Peyer's patch (tissue), 4 donors: ENCODE results near the gene NAT10. TPM values are rescaled to one million over a fixed set of nuclear protein-coding genes. Genes with fewer than 3 reads are reported as not detected.

ENCODE experiments used
- DNase-seq, 3 donors: peaks; one replicate each; pipeline ENCODE4 v3.0.0-alpha.2; 2017 to 2019
- H3K27ac ChIP-seq, 4 donors: fragments of 200-600 bp; sonication (generic); one replicate each; pipeline ENCODE4 v1.5.1; 2016 to 2019
- H3K27me3 ChIP-seq, 2 donors: fragments of 200-600 bp; sonication (generic); one replicate each; pipeline ENCODE4 v1.5.1; 2019
- H3K36me3 ChIP-seq, 3 donors: fragments of 200-600 bp; sonication (generic); one replicate each; pipeline ENCODE4 v1.5.1; 2016 to 2019
- H3K4me1 ChIP-seq, 4 donors: fragments of 200-600 bp; sonication (generic); one replicate each; pipeline ENCODE4 v1.5.1; 2016 to 2019
- H3K4me3 ChIP-seq, 4 donors: fragments of 200-600 bp; sonication (generic); 1 replicate in 3 of 4; 2 replicates in 1 of 4; pipeline ENCODE4 v1.5.1; 2016 to 2019; ENCODE audit warnings: mild to moderate bottlenecking in 1 of 4
- H3K9me3 ChIP-seq, 4 donors: fragments of 200-600 bp; sonication (generic); one replicate each; pipeline ENCODE4 v1.5.1; 2016 to 2019; ENCODE audit warnings: mild to moderate bottlenecking in 1 of 4
- POLR2A ChIP-seq, 2 donors: fragments of 450-650 bp; IDR thresholded peaks; one replicate each; pipeline ENCODE4 v1.5.1; 2017; ENCODE audit warnings: antibody characterized with exemption in 2 of 2, mild to moderate bottlenecking in 2 of 2, moderate library complexity in 2 of 2
- total RNA-seq, 4 donors: library from RNA; depleted of rRNA; stranded (reverse); fragments of >200 nt; gene quantifications; one replicate each; pipeline ENCODE4 v1.1.0, GENCODE V29; 2016
- TF ChIP-seq, protein P1 (sequence below), 6 experiments: fragments of 450-650 bp in 4 of 6; fragments of 200-600 bp in 2 of 6; sonication (generic) in 1 of 6; IDR thresholded peaks; one replicate each; pipeline ENCODE4 v1.5.1; 2017 to 2019; ENCODE audit warnings: antibody characterized with exemption in 6 of 6, mild to moderate bottlenecking in 3 of 6, moderate library complexity in 1 of 6

The NAT10 gene
- total RNA-seq, 4 donors from 2014 or later = 13.3 to 56.9 (median 24.2) TPM

GRCh38 chr11:34182921-34183685 lies 77.7 kb downstream of the NAT10 start:
- H3K27ac ChIP-seq = no peak overlapping the region
- no peaks in the 10 kb centered on the region for H3K27me3 ChIP-seq
- H3K36me3 ChIP-seq = no peaks in the 10 kb centered on the region
- TF ChIP-seq, protein P1, sequence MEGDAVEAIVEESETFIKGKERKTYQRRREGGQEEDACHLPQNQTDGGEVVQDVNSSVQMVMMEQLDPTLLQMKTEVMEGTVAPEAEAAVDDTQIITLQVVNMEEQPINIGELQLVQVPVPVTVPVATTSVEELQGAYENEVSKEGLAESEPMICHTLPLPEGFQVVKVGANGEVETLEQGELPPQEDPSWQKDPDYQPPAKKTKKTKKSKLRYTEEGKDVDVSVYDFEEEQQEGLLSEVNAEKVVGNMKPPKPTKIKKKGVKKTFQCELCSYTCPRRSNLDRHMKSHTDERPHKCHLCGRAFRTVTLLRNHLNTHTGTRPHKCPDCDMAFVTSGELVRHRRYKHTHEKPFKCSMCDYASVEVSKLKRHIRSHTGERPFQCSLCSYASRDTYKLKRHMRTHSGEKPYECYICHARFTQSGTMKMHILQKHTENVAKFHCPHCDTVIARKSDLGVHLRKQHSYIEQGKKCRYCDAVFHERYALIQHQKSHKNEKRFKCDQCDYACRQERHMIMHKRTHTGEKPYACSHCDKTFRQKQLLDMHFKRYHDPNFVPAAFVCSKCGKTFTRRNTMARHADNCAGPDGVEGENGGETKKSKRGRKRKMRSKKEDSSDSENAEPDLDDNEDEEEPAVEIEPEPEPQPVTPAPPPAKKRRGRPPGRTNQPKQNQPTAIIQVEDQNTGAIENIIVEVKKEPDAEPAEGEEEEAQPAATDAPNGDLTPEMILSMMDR (IDR thresholded peaks at IDR 0.05) = no peak
- no peak for TF ChIP-seq POLR2A (IDR thresholded peaks at IDR 0.05)
- no peaks in the 10 kb centered on the region for H3K9me3 ChIP-seq
- H3K4me1 ChIP-seq = no peaks in the 10 kb centered on the region
- no peak overlapping the region for H3K4me3 ChIP-seq
- no peak for DNase-seq

DNA sequence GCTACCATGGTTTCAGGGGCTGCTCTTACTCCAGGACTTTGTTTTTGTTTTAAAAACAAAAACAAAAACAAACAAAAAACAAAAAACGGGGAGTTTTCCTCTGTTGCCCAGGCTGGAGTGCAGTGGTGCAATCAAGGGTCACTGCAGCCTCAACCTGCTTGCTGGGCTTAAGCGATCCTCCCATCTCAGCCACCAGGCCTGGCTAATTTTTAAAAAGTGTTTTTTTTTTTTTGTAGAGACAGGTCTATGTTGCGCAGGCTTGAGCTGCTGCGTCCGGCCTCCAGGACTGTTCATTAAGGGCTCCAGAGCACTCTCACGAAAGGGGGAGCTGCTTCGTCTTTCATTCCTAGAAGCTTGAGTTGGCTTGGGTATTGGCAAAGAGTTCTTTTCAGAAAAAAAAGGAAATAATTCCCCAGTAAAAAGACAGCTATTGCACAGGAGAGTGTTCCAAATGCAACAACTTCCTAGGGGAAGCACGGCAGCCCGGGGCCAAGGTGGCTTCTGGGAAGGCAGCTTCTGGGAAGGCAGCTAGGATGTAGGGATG lies 78.5 kb downstream of the NAT10 start:
- H3K27me3 ChIP-seq = no peaks in the 10 kb centered on the region
- no peak overlapping the region for H3K27ac ChIP-seq
- H3K36me3 ChIP-seq = no peaks in the 10 kb centered on the region
- no peak overlapping the region for H3K4me3 ChIP-seq
- no peak for DNase-seq
- H3K9me3 ChIP-seq = no peaks in the 10 kb centered on the region
- TF ChIP-seq, protein P1 (IDR thresholded peaks at IDR 0.05) = no peak
- no peak for TF ChIP-seq POLR2A (IDR thresholded peaks at IDR 0.05)
- no peaks in the 10 kb centered on the region for H3K4me1 ChIP-seq

DNA sequence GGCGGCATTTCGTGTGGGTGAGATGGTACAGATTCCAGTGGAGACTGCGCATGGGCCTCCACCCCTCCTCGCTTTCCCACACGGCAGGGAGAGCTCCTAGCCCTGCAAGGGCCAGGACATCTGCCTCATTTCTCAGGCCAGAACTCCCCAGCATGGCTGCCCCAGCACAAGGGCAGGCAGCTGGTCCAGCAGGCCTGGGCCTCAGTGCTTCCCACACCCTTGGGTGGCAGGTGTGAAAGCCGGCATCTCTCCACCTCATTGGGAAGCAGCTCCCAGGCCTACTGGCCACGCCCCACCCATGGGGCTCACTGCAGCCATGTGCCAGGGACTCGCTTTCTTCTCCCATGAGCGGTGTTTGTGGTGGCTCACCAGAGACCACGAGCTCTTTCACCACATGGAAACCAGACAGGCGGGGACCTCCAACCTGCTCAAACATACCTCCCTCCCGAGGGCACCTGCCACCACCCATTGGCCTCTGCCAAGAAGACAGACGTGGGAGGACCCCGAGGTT lies 79.1 kb downstream of the NAT10 start:
- H3K9me3 ChIP-seq = no peaks in the 10 kb centered on the region
- no peak overlapping the region for H3K4me3 ChIP-seq
- H3K27me3 ChIP-seq = no peaks in the 10 kb centered on the region
- no peaks in the 10 kb centered on the region for H3K36me3 ChIP-seq
- DNase-seq = no peak
- H3K4me1 ChIP-seq = no peaks in the 10 kb centered on the region
- no peak for TF ChIP-seq POLR2A (IDR thresholded peaks at IDR 0.05)
- TF ChIP-seq, protein P1 (IDR thresholded peaks at IDR 0.05) = no peak
- no peak overlapping the region for H3K27ac ChIP-seq

GRCh38 chr11:34185926-34186841 lies 80.8 kb downstream of the NAT10 start:
- TF ChIP-seq POLR2A (IDR thresholded peaks at IDR 0.05) = no peak
- TF ChIP-seq, protein P1 (IDR thresholded peaks at IDR 0.05) = no peak
- DNase-seq = no peak
- Histone ChIP-seq H3K9me3 (no peaks in the 10 kb centered on the region), H3K27ac (no peak overlapping the region), H3K36me3 (no peaks in the 10 kb centered on the region), H3K4me1 (no peaks in the 10 kb centered on the region), H3K4me3 (no peak overlapping the region), H3K27me3 (no peaks in the 10 kb centered on the region)

DNA sequence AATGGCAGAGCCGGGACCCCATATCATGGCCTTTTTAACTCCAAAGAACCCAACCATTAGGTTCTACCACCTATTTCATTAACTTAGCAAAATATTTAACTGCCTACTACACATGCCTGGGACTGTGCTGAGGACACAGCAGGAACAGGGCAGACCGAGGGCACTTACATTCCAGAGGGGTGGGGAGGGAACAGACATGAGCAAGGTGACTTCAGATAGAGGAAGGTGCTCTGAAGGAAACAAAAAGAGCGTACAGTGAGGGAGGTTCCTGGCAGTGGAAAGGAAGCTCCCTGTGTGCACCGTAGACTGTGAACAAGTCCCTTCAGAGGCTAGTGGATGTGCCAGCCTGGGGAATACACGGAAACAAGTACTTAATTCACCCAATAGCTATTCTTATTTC lies 82.8 kb downstream of the NAT10 start:
- no peaks in the 10 kb centered on the region for H3K9me3 ChIP-seq
- peaks cover 0 to 1% (median 0%) of the 10 kb centered on the region in 4 donors for H3K4me1 ChIP-seq
- TF ChIP-seq, protein P1 (IDR thresholded peaks at IDR 0.05) = no peak
- TF ChIP-seq POLR2A (IDR thresholded peaks at IDR 0.05) = no peak
- no peak overlapping the region for H3K4me3 ChIP-seq
- no peaks in the 10 kb centered on the region for H3K27me3 ChIP-seq
- DNase-seq = no peak
- no peaks in the 10 kb centered on the region for H3K36me3 ChIP-seq
- no peak overlapping the region for H3K27ac ChIP-seq
